B cell (primary cell): ENCODE results near the gene UQCR10. TPM values are rescaled to one million over a fixed set of nuclear protein-coding genes. Genes with fewer than 3 reads are reported as not detected.

Experiments
- ATAC-seq: fragments of 200-7000 bp; cut with Tn5 transposase; one replicate; pipeline ENCODE4 v1.10.0; 2021; ENCODE audit warnings: low read depth, mild to moderate bottlenecking, moderate number of reproducible peaks, moderate library complexity
- CTCF ChIA-PET: fragments of 350-600 bp; sonication (Branson Sonifier 250); formaldehyde crosslinking; loops from one replicate; lab custom pipeline; 2021; ENCODE audit warnings: antibody characterized with exemption, inconsistent platforms; lab: Charles Lee
- POLR2A ChIA-PET: fragments of 350-600 bp; sonication (Branson Sonifier 250); formaldehyde crosslinking; loops from one replicate; lab custom pipeline; 2021; ENCODE audit warnings: antibody characterized with exemption; lab: Charles Lee
- DNase-seq: peaks from one replicate; pipeline ENCODE4 v3.0.0; 2013
- H2AFZ ChIP-seq: 2 replicates; pipeline ENCODE4 v1.6.1; 2012; ENCODE audit warnings: mild to moderate bottlenecking, low read depth, low read length; ENCODE audit not compliant: insufficient read depth, poor library complexity, severe bottlenecking
- H3K27ac ChIP-seq, 2 donors: 1 replicate in 1 of 2; 2 replicates in 1 of 2; pipeline ENCODE4 v1.5.1; 2012 to 2013; ENCODE audit warnings: low read length in 2 of 2, mild to moderate bottlenecking in 2 of 2, moderate library complexity in 1 of 2
- H3K27me3 ChIP-seq, 4 experiments: fragments of 200-600 bp in 1 of 4; sonication (generic) in 1 of 4; replicated peaks in 1 of 4; 1 replicate in 2 of 4; 2 replicates in 2 of 4; pipeline versions ENCODE4 v1.6.1 to v1.7.0; 2013 to 2016; ENCODE audit warnings: low read length in 3 of 4, mild to moderate bottlenecking in 2 of 4, mixed read lengths in 1 of 4, moderate library complexity in 1 of 4; ENCODE audit not compliant: insufficient read depth in 4 of 4, control insufficient read depth in 3 of 4; ENCODE audit errors: control extremely low read depth in 1 of 4
- H3K36me3 ChIP-seq, 2 experiments: replicated peaks in 1 of 2; 1 replicate in 1 of 2; 2 replicates in 1 of 2; pipeline versions ENCODE4 v1.6.1 to v1.7.1; 2013; ENCODE audit warnings: low read length in 1 of 2; ENCODE audit not compliant: insufficient read depth in 2 of 2, control insufficient read depth in 1 of 2; ENCODE audit errors: control extremely low read depth in 1 of 2, extremely low read depth in 1 of 2
- H3K4me1 ChIP-seq, 2 donors: fragments of 200-600 bp in 1 of 2; sonication (generic) in 1 of 2; 1 replicate in 1 of 2; 2 replicates in 1 of 2; pipeline versions ENCODE4 v1.5.1 to v1.6.1; 2013 to 2017; ENCODE audit warnings: low read length in 2 of 2; ENCODE audit not compliant: control insufficient read depth in 2 of 2, insufficient read depth in 2 of 2
- H3K4me2 ChIP-seq: replicated peaks from 2 replicates; pipeline ENCODE3; 2012; ENCODE audit warnings: mild to moderate bottlenecking, low read depth, low read length; ENCODE audit not compliant: poor library complexity, severe bottlenecking
- H3K4me3 ChIP-seq, 5 experiments: fragments of 200-600 bp in 1 of 5; sonication (generic) in 1 of 5; 1 replicate in 3 of 5; 2 replicates in 2 of 5; pipeline versions ENCODE4 v1.5.1 to v1.7.0; 2011 to 2016; ENCODE audit warnings: low read length in 4 of 5, mild to moderate bottlenecking in 4 of 5, low read depth in 2 of 5, control low read depth in 1 of 5, moderate library complexity in 1 of 5; ENCODE audit not compliant: insufficient read depth in 1 of 5; ENCODE audit errors: control extremely low read depth in 1 of 5, extremely low read depth in 1 of 5
- H3K79me2 ChIP-seq: fragments of 200-600 bp; sonication (generic); one replicate; pipeline ENCODE4 v1.6.0; 2016; ENCODE audit warnings: low read length; ENCODE audit not compliant: control insufficient read depth, insufficient read depth
- H3K9ac ChIP-seq: fragments of 200-600 bp; sonication (generic); 2 replicates; pipeline ENCODE4 v1.6.1; 2017; ENCODE audit warnings: mild to moderate bottlenecking, low read length, moderate library complexity
- H3K9me3 ChIP-seq, 3 donors: one replicate each; pipeline versions ENCODE4 v1.6.1 to v1.7.1; 2013; ENCODE audit warnings: low read length in 2 of 3; ENCODE audit not compliant: control insufficient read depth in 2 of 3, insufficient read depth in 1 of 3; ENCODE audit errors: control extremely low read depth in 1 of 3
- H4K20me1 ChIP-seq: 2 replicates; pipeline ENCODE4 v1.6.0; 2012; ENCODE audit warnings: mild to moderate bottlenecking, low read length; ENCODE audit not compliant: insufficient read depth, control insufficient read depth, poor library complexity, severe bottlenecking
- H3K27ac Mint-ChIP-seq: one replicate; pipeline ENCODE4 v1.8.0; 2021; ENCODE audit warnings: mixed read lengths
- H3K27me3 Mint-ChIP-seq: one replicate; pipeline ENCODE4 v1.8.0; 2021; ENCODE audit warnings: mixed read lengths
- H3K4me1 Mint-ChIP-seq: one replicate; pipeline ENCODE4 v1.8.0; 2021; ENCODE audit warnings: mixed read lengths
- H3K4me3 Mint-ChIP-seq: one replicate; pipeline ENCODE4 v1.8.0; 2021; ENCODE audit warnings: mixed read lengths
- H3K9me3 Mint-ChIP-seq: one replicate; pipeline ENCODE4 v1.8.0; 2022; ENCODE audit warnings: mixed read lengths; ENCODE audit not compliant: insufficient read depth
- CTCF ChIP-seq: fragments of 200-600 bp; IDR thresholded peaks from one replicate; pipeline ENCODE4 v1.8.0; 2022; ENCODE audit warnings: antibody characterized with exemption, mild to moderate bottlenecking
- EZH2 ChIP-seq: IDR thresholded peaks from 2 replicates; pipeline ENCODE4 v1.6.1; 2012; ENCODE audit warnings: borderline replicate concordance, low read depth, mild to moderate bottlenecking, moderate library complexity, low read length; ENCODE audit not compliant: insufficient read depth, poor library complexity, severe bottlenecking
- WGBS: methylation state at CpG from one replicate; pipeline ENCODE4 v1.1.5; 2013; ENCODE audit warnings: missing lambda C conversion rate; ENCODE audit not compliant: insufficient coverage; 5-methylcytosine and 5-hydroxymethylcytosine counted together
- intact Hi-C: fragments of 100-400 bp; cut with micrococcal nuclease; formaldehyde crosslinking; loops from one replicate; pipeline ENCODE4 v1.10.0; 2022
- polyA plus RNA-seq: library from polyadenylated mRNA; depleted of rRNA; stranded (reverse); fragments of >200 nt; gene quantifications from 2 replicates; pipeline ENCODE4 v1.2.3, GENCODE V29; 2012
- total RNA-seq, 2 donors: library from RNA; stranded (reverse); fragments of 120-200 nt in 1 of 2; gene quantifications; 1 replicate in 1 of 2; 2 replicates in 1 of 2; pipeline versions ENCODE4 v1.2.3 to v1.2.4, GENCODE V29; 2013 to 2022

The UQCR10 gene
- total and polyA plus RNA-seq, 2 donors (not counting 1 experiment from before 2014, with no cell fraction given): 41.0 to 67.6 TPM

GRCh38 chr22:29727131-29727523, 40.0 kb upstream of the UQCR10 start:
- Histone ChIP-seq H2AFZ (no peak overlapping the region), H3K27me3 (peaks cover 0 to 11% (median 0%) of the 10 kb centered on the region in 4 experiments), H3K4me2 (no peak overlapping the region), H3K4me3 (no peak overlapping the region), H3K4me1 (no peaks in the 10 kb centered on the region), H3K9ac (no peak overlapping the region), H3K36me3 (no peaks in the 10 kb centered on the region), H3K9me3 (no peaks in the 10 kb centered on the region), H3K79me2 (no peaks in the 10 kb centered on the region), H4K20me1 (no peaks in the 10 kb centered on the region), H3K27ac (no peak overlapping the region)
- intact Hi-C loops: no loop called here
- Mint-ChIP-seq H3K4me3 (no peak overlapping the region), H3K4me1 (no peaks in the 10 kb centered on the region), H3K27me3 (no peaks in the 10 kb centered on the region), H3K9me3 (no peaks in the 10 kb centered on the region), H3K27ac (no peak overlapping the region)
- DNase-seq (no peak), ATAC-seq (no peak)
- POLR2A ChIA-PET: no interaction called here
- WGBS: 8% methylated on average over 9 of the region's 17 CpGs
- TF ChIP-seq CTCF (no peak), EZH2 (no peak)
- CTCF ChIA-PET: interaction anchor here (0.8 kb wide), 1 partner anchor 138 kb away, joined by 4 read pairs; no protein-coding TSS in a partner anchor

GRCh38 chr22:29729161-29729560, 38.0 kb upstream of the UQCR10 start:
- no peak for ATAC-seq
- no peaks in the 10 kb centered on the region for H3K9me3 ChIP-seq
- CTCF ChIA-PET: no interaction called here
- no peak overlapping the region for H3K4me2 ChIP-seq
- H3K36me3 ChIP-seq: no peaks in the 10 kb centered on the region
- H3K4me1 ChIP-seq: no peaks in the 10 kb centered on the region
- H3K9ac ChIP-seq: no peak overlapping the region
- H2AFZ ChIP-seq: no peak overlapping the region
- WGBS: 98% methylated on average over 20 of the region's 20 CpGs
- H4K20me1 ChIP-seq: no peaks in the 10 kb centered on the region
- H3K4me3 ChIP-seq: no peak overlapping the region
- no peak for TF ChIP-seq EZH2
- H3K27me3 Mint-ChIP-seq: no peaks in the 10 kb centered on the region
- no peaks in the 10 kb centered on the region for H3K79me2 ChIP-seq
- no peaks in the 10 kb centered on the region for H3K9me3 Mint-ChIP-seq
- POLR2A ChIA-PET: no interaction called here
- intact Hi-C loops: no loop called here
- peaks cover 0 to 3% (median 0%) of the 10 kb centered on the region in 4 experiments for H3K27me3 ChIP-seq
- DNase-seq: no peak
- H3K27ac Mint-ChIP-seq: no peak overlapping the region
- no peak overlapping the region for H3K4me3 Mint-ChIP-seq
- H3K4me1 Mint-ChIP-seq: no peaks in the 10 kb centered on the region
- no peak overlapping the region for H3K27ac ChIP-seq
